Measurements from ENCODE around the gene FAM219A.

FAM219A gene

GRCh38 chr9:34458013-34458958, at the start of gene FAM219A, which contains the start of gene DNAI1:
TSS of gene FAM219A (minus strand) at chr9:34458570. CDS start at chr9:34458263, 307 bp downstream.
TSS of gene DNAI1 (plus strand) at chr9:34458805. CDS start at chr9:34459006, 201 bp downstream.
- DNase-seq, result peak; percentile 97 to 98

- no peak for DNase-seq
Observed at GRCh38 chr9:34507966-34508365, 49.6 kb upstream of the FAM219A start.

- DNase-seq, result no peak
Observed at GRCh38 chr9:34507556-34507955, 49.2 kb upstream of the FAM219A start.

- DNase-seq, result no peak
Observed at GRCh38 chr9:34506623-34507022, 48.3 kb upstream of the FAM219A start.

GRCh38 chr9:34505370-34506120, 47.2 kb upstream of the FAM219A start:
- DNase-seq, result no peak

GRCh38 chr9:34503406-34503805, 45.0 kb upstream of the FAM219A start:
- DNase-seq, result no peak

GRCh38 chr9:34502891-34503290, 44.5 kb upstream of the FAM219A start:
- DNase-seq, result no peak

GRCh38 chr9:34502471-34502870, 44.1 kb upstream of the FAM219A start:
- DNase-seq, result no peak

GRCh38 chr9:34501889-34502425, 43.6 kb upstream of the FAM219A start:
- no peak for DNase-seq

- no peak for DNase-seq
Observed at GRCh38 chr9:34501372-34501771, 43.0 kb upstream of the FAM219A start.

- DNase-seq, result peak; percentile 65 to 73
Observed at GRCh38 chr9:34500623-34501267, 42.4 kb upstream of the FAM219A start.

GRCh38 chr9:34499076-34499475, 40.7 kb upstream of the FAM219A start:
- DNase-seq, result no peak

GRCh38 chr9:34498553-34498952, 40.2 kb upstream of the FAM219A start:
- DNase-seq, result no peak

GRCh38 chr9:34496149-34496712, 37.9 kb upstream of the FAM219A start:
- no peak for DNase-seq

GRCh38 chr9:34493972-34494535, 35.7 kb upstream of the FAM219A start:
- peak in 1 of 2 experiments; percentile 6 for DNase-seq

- DNase-seq, result no peak
Observed at GRCh38 chr9:34492051-34492450, 33.7 kb upstream of the FAM219A start.

- no peak for DNase-seq
Observed at GRCh38 chr9:34491596-34491995, 33.2 kb upstream of the FAM219A start.

- no peak for DNase-seq
Observed at GRCh38 chr9:34490760-34491159, 32.4 kb upstream of the FAM219A start.

- no peak for DNase-seq
Observed at GRCh38 chr9:34490360-34490759, 32.0 kb upstream of the FAM219A start.

- no peak for DNase-seq
Observed at GRCh38 chr9:34486572-34486971, 28.2 kb upstream of the FAM219A start.

- DNase-seq, result no peak
Observed at GRCh38 chr9:34485822-34486221, 27.5 kb upstream of the FAM219A start.

GRCh38 chr9:34484678-34485077, 26.3 kb upstream of the FAM219A start:
- no peak for DNase-seq
